CD4-positive, alpha-beta T cell treated with Interleukin-10 for 1 hour (primary cell): ENCODE results near the gene COMMD10.
A peak's percentile ranks its signal among the peaks of the same experiment; 100 is the strongest.
"Not testable (repeated sequence)": the region's sequence is repeated elsewhere in the genome, so short reads cannot be mapped to it uniquely, and the experiment has no call there.

Experiments used
- DNase-seq: peaks from one replicate; pipeline ENCODE4 v3.0.0-alpha.2; 2020

Gene COMMD10

GRCh38 chr5:116104941-116105340, 20.1 kb downstream of the COMMD10 start:
- not testable (repeated sequence) for DNase-seq

DNA sequence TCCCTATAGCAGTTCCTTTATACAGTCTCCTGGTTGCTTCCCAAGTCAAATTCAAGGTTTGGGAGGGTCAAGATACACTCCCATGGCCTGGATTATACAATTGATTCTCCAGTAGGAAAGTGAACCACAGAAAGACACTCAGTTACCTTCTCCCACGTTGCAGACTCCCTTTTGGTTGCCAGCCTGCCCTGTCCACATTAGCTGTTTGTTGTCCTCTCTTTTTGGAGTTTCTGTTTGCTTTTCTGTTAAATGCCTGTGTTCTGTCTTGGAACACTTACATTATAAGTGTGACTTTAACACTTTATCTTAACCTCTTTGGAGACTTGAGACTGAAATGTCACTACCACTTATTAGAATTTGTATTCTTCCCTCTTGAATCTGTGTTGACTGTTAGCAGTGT, 30.3 kb downstream of the COMMD10 start:
- no peak for DNase-seq

GRCh38 chr5:116130471-116130870, 45.6 kb downstream of the COMMD10 start:
- DNase-seq: no peak

DNA sequence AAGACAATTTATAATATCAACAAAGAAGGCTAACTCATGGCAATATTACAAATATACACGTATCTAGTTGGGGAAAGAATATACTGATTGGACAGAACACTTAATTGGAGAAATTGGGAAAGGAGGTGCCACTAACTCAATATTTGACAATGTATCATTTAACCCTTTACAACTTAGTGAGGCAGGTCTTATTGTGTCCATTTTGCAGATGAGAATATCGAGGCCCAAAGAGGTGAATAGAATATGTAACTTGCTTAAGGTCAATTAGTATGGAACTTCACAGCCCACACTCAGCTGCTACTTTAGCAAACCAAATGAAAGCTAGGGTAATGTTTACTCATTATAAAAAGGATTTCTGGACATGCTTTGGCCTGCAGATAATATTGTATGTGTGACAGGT, 46.2 kb downstream of the COMMD10 start:
- DNase-seq: no peak

- DNase-seq: no peak
Observed at GRCh38 chr5:116133281-116133680, 48.5 kb downstream of the COMMD10 start.

GRCh38 chr5:116135344-116135743, 50.5 kb downstream of the COMMD10 start:
- peak; percentile 58 for DNase-seq

DNA sequence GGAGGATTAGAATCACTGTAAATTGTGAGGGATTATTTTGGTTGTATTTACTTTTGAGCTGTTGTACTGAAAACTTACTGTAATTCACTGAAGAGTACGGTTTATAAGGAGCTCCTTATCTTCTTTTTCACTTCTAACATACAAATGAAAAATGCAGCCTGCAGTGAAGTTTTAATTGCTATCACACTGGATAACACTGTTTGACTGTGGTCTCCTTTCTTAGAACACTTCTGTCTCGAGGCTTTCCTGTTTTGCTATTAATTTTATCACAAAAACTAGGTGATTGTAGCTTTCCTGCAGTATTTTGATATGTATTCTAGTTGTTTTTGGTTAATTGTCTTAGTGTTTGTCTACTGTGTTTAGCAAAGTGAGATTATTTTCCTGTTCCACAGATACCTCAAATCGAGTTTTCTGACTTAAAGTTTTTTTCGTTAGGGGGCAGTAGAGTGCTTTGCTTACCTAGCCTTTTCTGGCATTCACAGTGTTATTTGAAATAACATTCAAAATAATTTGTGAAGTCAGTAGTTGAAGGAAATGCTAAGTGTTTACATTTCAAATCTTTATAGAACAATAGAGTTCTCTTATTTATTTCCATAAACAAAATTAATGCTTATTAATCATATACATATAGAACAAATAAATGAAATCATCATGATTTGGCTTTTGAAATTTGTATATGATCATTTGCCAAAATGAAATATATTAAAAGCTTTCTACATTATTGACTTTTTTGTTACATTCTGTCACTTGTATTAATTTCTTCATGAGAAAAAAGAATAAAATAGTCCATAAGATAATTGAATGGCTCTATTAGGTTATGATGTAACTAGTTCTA, 52.9 kb downstream of the COMMD10 start:
- DNase-seq: peak; percentile 63

DNA sequence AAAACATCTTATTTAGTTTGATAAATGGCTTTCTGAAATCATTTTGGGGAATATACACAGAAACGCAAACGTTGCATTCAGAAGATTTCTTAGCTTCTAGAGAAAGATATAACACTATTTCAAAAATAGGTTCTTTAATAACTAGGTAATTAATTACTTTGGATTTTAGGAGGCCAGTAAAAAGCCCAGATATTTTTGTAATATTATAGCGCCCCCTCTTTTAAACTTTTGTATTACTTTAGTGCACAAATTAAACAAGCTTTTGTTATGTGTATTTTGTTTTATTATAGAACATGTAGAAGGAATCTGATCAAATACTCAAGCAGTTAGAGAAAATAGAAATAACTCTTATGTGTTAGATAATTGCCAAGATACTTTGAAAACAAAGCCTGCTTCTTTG, 57.7 kb downstream of the COMMD10 start:
- no peak for DNase-seq

DNA sequence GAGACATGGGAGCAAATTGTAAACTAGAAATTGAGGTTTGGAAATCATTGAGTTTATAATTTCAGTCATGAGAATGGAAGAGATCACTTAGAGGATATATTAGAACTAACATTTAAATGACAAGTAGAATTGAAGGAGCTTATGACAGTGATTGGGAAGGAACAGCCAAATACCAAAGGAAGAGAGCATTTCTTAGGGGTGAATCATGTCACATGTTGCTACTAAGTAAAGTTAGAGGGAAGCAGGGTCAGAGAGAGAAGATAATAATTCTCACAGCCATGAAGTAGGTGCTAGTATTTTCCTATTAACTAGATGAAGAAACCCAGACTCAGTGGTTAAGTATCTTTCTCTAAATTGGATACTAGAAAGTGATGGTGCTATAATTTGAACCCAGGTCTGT, 59.3 kb downstream of the COMMD10 start:
- no peak for DNase-seq

GRCh38 chr5:116144991-116145390, 60.2 kb downstream of the COMMD10 start:
- no peak for DNase-seq

- DNase-seq: no peak
Observed at GRCh38 chr5:116145416-116145815, 60.6 kb downstream of the COMMD10 start.

GRCh38 chr5:116152169-116152568, 67.3 kb downstream of the COMMD10 start:
- DNase-seq: no peak

GRCh38 chr5:116153687-116154174, 68.9 kb downstream of the COMMD10 start:
- no peak for DNase-seq

GRCh38 chr5:116154252-116154651, 69.4 kb downstream of the COMMD10 start:
- DNase-seq: no peak

DNA sequence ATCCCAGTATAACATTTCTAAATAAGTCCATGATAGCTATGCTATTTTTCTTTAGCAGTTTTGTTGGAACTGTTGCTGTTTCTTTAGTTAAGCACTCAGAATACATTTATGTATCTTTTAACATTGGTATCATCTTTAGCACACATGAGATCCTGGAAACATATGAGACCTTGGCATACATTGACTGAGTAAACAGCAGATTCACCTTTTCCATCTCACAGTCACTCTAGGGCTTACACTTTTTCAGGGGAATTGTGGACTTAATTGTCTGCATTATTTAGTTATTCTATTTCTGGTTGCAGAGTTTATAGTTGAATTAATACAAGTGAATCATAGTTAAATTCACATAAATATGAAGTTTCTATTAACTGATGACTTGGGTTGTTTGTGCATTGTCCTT, 70.1 kb downstream of the COMMD10 start:
- no peak for DNase-seq

GRCh38 chr5:116157902-116158301, 73.1 kb downstream of the COMMD10 start:
- no peak for DNase-seq

- DNase-seq: no peak
Observed at GRCh38 chr5:116159006-116159405, 74.2 kb downstream of the COMMD10 start.

GRCh38 chr5:116174111-116174510, 89.3 kb downstream of the COMMD10 start:
- no peak for DNase-seq

- DNase-seq: no peak
Observed at GRCh38 chr5:116176121-116176520, 91.3 kb downstream of the COMMD10 start.

DNA sequence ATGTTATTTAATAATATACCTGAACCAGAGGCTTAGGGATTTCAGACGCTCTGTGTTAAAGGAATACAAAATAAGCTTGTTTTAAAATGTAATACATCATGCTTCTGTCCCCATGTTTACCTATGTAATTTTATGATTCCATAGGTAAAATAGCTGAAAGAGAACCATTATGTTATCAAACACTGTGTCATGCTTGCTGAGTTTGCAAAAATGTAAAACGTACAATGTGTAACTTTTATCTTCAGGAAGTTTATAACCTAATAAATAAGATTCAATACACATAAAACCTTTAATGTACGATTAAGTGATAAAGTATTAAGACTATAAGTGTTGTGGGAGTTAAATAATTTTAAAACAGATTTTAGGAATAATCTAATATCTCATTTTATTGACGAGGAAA, 94.1 kb downstream of the COMMD10 start:
- DNase-seq: no peak

DNA sequence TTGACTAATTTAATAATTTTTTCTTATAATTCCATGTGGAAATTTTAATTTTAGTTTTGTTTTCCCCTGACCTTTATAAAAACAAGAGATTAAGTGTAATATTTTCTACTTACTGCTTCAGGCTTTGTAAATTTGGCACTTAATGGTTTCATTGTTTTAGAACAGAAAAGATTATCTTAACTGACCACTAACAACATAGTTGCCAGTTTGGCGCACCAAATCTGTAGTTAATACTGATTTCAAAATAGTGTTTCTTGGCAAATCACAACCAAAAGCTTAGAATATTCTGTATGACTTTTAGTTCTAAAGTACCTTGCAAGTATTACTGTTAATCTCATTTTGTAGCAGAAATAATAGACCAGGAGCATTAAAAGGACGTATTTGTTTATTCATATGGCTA, 124.3 kb downstream of the COMMD10 start:
- no peak for DNase-seq

DNA sequence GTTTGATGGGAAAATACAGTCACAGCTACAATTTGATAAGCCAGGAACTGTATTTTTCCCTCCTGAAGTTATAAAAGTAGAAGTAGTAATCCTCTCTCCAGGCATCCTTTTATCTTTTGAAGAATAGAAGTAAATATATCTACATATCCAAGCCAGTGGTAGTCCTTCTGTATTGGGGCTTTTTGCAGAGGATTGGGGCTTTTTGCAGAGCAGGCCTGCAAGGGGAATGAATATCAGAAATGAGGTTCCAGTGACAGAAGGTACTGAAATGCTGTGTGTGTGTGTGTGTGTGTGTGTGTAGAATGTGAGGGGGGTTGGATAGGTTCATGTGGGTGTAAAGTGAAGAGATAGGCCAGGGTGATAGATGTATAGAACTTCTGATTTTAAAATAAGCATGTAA, 127.4 kb downstream of the COMMD10 start:
- DNase-seq: no peak

DNA sequence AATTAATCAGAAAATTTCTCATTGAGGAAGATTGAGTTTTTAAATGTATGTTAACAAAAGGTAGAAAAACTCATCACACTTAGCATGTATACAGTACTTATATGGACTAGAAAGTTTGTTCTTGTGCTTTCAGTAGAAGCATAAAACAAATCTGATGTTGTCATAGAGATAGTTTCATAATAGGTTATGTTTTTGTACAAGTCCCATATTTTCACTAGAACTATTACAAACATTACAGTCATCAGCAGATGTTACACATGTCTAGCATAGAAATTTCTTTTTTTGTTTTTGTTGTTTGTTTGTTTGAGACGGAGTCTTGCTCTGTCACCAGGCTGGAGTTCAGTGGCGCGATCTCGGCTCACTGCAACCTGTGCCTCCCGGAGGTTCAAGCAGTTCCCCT, 131.4 kb downstream of the COMMD10 start:
- DNase-seq: no peak

GRCh38 chr5:116225281-116225922, 140.6 kb downstream of the COMMD10 start:
- no peak for DNase-seq
